Upper lobe of left lung (tissue), 4 donors: ENCODE results near the gene FRMPD4.

Experiments
- CTCF ChIP-seq, 6 experiments: fragments of 450-650 bp in 4 of 6; fragments of 200-600 bp in 2 of 6; sonication (generic) in 2 of 6; IDR thresholded peaks; one replicate each; pipeline ENCODE4 v1.5.1; 2016 to 2019; ENCODE audit warnings: antibody characterized with exemption in 6 of 6
- EP300 ChIP-seq, 4 donors: sonication (generic); formaldehyde crosslinking; IDR thresholded peaks; one replicate each; pipeline ENCODE4 v1.5.1; 2017; ENCODE audit warnings: antibody characterized with exemption in 4 of 4, control low read depth in 2 of 4
- POLR2A ChIP-seq, 4 donors: fragments of 450-650 bp; IDR thresholded peaks; one replicate each; pipeline ENCODE4 v1.5.1; 2016 to 2017; ENCODE audit warnings: antibody characterized with exemption in 4 of 4, mild to moderate bottlenecking in 2 of 4

GRCh38 chrX:12488771-12489170 lies 350.5 kb downstream of the FRMPD4 start:
- no peak for TF ChIP-seq POLR2A (IDR thresholded peaks at IDR 0.05)
- TF ChIP-seq CTCF (IDR thresholded peaks at IDR 0.05) = no peak
- no peak for TF ChIP-seq EP300 (IDR thresholded peaks at IDR 0.05)
